Measurements from ENCODE around the gene PRSS35.
A peak's percentile ranks its signal among the peaks of the same experiment; 100 is the strongest.
"Not testable (repeated sequence)": the region's sequence is repeated elsewhere in the genome, so short reads cannot be mapped to it uniquely, and the experiment has no call there.

PRSS35 gene

DNA sequence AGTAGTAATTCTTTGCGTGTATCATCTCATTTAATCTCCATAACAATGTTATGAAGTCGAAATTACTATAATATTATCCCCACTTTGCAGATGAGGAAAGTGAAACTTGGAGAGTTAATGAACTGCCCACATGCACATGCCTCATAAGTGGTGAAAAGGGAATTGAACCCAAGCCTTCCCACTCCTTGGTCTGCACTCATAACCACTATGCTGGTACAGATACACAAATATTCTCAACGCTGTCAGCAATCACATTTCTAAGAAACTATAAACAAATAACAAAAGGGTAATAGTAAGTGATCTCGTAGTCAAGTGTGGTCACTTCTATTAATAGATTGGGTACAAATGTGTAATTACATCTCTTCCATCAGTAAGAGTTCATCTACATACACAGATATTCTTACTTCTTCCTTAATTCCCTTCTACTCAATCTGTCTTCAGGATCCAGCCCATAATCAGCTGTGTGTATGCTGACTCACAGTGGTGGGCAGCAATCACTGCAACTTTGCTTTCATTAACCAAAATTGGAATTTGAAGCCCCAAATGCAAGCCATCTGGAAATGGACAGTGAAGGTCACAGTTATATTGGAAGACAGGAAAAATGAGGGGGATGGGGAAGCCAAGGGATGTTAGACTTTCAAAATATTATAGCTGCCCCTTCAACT lies 6.6 kb downstream of the PRSS35 start:
- peak; percentile 14 for DNase-seq (ENCODE audit: low spot score)

DNA sequence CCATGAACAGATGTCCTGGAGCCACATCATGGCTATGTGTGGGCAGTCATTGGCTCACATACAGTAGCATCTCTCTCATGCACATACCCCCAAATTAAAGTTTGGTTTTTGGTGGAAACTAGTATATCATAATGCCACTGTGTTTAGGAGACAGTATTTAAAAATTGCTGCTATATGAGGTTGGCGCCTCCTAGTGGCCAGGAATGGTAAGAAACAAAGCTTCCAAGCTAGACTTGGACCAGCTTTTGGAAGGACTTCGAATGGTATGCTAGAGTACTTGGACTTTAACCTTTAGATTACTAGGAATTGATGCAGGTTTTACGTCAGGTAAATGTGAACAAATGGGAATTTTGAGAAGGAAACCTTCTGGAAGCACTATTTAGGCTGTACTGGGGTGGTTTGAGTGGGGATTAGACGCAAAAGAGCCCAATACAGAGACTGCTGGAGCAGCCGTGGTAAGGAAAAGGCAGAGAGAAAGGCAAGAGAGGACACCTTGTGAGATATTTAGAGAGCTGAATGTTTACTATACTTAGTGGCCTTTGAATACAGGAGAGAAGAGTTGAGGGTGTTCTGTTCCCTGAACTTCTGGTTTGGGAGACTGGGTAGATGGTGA lies 23.8 kb downstream of the PRSS35 start:
- DNase-seq (ENCODE audit: low spot score): peak; percentile 32

DNA sequence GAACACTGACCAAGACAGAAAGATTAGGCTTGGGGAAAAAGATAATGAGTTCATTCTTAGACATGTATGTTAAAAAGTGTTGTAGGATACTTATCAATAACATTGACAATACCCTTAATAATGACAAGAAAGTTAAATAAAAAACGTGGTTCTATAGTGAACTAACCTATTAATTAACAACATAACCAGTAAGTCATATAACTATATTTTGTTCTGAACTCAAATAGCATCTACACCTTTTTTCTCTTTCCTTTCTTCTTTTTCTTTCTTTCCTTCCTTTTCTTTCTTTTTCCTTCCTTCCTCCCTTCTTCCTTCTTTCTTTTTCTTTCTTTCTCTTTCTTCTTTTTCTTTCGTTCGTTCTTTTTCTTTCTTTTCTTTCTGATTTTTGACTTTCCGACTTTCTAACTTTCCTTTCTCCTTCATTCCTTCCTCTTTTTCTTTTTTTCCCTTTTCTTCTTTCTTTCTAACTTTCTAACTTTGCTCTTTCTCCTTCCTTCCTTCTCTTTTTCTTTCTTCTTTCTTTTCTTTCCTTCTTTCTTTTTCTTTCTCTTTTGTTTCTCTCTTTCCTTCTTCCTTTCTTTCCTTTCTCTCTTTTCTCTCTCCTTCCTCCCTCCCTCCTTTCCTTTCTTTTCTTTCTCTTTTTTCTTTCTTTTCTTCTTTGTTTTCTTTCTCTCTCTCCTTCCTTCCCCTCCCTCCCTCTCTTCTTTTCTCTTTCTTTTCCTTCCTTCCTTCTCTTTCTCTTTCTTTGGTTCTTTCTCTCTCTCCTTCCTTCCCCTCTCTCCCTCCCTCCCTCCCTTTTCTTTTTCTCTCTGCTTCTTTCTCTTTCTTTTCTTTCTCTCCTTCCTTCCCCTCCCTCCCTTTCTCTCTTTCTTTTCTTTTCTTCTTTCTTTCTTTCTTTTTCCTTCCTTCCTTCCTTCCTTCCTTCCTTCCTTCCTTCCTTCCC lies 24.6 kb downstream of the PRSS35 start:
- DNase-seq (ENCODE audit: low spot score): no peak

DNA sequence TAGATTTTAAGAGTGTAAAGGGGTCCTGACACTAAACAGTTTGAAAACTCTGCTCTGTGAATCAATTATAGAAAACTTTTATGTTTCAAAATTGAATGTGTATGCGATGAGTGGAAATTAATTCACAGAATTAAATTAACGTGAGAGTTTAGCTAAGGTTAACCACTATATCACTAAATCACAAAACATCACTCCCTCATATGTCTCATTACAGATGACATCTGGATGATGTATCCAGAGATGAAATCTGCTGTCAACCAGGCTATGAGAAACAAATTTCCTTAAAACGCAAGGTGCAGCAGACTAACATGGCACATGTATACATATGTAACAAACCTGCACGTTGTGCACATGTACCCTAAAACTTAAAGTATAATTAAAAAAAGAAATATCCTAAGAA lies 27.3 kb downstream of the PRSS35 start:
- no peak for DNase-seq (ENCODE audit: low spot score)

DNA sequence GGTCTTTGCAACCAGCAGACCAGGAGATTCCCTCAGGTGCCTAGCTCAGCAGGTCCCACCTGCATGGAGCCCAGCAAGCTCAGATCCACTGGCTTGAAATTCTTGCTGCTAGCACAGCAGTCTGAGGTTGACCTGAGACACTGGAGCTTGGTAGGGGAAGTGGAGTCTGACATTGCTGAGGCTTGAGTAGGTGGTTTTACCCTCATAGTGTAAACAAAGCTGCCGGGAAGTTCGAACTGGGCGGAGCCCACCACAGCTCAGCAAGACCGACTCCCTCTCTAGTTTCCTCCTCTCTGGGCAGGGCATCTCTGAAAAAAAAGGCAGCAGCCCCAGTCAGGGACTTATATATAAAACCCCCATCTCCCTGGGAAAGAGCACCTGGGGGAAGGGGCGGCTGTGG lies 34.3 kb downstream of the PRSS35 start:
- DNase-seq (ENCODE audit: low spot score): no peak

DNA sequence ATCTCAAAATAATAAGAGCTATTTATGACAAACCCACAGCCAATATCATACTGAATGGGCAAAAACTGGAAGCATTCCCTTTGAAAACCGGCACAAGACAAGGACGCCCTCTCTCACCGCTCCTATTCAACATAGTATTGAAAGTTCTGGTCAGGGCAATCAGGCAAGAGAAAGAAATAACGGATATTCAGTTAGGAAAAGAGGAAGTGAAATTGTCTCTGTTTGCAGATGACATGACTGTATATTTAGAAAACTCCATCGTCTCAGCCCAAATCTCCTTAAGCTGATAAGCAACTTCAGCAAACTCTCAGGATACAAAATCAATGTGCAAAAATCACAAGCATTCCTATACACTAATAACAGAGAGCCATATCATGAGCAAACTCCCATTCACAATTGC lies 38.1 kb downstream of the PRSS35 start:
- not testable (repeated sequence) for DNase-seq (ENCODE audit: low spot score)

DNA sequence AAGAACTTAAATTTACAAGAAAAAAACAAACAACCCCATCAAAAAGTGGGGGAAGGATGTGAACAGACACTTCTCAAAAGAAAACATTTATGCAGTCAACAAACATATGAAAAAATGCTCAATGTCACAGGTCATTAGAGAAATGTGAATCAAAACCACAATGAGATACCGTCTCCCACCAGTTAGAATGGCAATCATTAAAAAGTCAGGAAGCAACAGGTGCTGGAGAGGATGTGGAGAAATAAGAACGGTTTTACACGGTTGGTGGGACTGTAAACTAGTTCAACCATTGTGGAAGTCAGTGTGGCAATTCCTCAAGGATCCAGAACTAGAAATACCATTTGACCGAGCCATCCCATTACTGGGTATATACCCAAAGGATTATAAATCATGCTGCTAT lies 39.4 kb downstream of the PRSS35 start:
- not testable (repeated sequence) for DNase-seq (ENCODE audit: low spot score)

DNA sequence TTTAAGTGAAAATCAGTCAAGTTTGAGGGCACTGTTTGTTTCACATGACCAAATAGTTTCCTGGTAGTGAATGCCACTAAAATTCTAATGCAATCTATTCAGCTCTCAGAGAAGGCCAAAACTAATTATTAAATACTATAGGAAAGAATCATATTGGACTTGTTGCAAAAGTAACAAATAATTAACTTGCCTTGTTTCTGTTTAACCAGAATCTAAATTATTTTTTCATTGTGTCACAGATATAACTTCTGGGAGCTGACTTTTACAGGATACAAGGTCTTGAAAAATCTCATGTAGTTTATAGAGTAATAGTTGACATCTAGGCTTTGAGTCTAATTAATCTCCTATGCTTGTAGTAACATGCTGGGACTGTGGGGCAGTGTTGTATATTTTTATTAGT lies 44.5 kb downstream of the PRSS35 start:
- DNase-seq (ENCODE audit: low spot score): no peak

DNA sequence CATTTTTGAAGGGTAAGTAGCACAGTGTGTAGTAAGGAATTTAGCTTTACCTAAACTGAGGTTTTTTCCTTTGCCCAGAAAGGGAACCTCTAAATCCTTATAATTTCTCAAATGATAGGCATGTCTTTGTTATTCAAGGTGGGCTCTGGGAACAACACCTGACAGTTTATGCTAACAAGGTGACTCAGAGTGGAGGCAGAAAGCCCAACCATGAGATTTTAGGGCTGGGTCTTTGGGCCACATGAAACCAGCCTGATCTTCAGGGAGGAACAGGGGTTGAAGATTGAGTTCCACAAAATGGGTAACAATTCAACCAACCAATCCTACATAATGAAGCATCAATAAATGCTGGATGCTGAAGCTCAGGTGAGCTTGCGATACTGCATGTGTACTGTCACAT lies 46.6 kb downstream of the PRSS35 start:
- no peak for DNase-seq (ENCODE audit: low spot score)

DNA sequence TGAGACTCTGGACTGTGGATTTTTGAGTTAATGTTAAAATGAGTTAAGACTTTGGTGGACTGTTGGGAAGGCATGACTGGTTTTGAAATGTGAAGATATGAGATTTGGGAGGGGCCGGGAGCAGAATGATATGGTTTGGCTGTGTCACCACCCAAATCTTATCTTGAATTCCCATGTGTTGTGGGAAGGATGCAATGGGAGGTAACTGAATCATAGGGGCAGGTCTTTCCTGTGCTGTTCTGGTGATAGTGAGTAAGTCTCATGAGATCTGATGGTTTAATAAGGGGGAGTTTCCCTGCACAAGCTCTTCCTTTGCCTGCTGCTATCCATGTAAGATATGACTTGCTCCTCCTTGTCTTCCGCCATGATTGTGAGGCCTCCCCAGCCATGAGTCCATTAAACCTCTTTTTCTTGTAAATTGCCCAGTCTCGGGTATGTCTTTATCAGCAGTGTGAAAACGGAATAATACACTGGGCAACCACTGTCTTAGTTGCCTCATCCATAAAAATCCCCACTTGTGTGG lies 59.4 kb downstream of the PRSS35 start:
- DNase-seq (ENCODE audit: low spot score): not testable (repeated sequence)

DNA sequence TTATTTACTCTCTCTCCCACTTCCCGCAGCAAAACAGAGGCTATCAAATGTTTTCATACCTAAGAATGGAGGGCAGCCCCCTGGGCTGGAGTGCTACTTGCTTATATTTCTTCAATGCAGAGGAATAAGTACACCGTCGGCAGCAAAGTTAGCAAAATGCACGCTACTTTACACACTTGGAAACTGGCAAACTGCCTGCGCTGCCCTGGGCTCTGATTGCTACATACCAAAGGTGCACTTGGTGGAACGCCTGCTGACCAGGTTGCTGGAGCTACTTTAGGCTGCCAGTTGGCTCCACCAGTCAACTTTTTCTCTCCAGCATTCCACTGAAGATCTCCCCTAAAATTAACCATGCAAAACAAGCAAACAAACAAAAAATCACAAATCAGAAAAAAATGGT lies 62.4 kb downstream of the PRSS35 start:
- DNase-seq (ENCODE audit: low spot score): no peak
